ENCODE measurements around the gene NFX1. TPM values are rescaled to one million over a fixed set of nuclear protein-coding genes. Genes with fewer than 3 reads are reported as not detected.

The NFX1 gene
- total and polyA plus RNA-seq, 10 of the 15 experiments (the other 5 are each of a cell fraction or from before 2014, with no cell fraction given) = 11.9 to 45.1 (median 36.1) TPM

DNA sequence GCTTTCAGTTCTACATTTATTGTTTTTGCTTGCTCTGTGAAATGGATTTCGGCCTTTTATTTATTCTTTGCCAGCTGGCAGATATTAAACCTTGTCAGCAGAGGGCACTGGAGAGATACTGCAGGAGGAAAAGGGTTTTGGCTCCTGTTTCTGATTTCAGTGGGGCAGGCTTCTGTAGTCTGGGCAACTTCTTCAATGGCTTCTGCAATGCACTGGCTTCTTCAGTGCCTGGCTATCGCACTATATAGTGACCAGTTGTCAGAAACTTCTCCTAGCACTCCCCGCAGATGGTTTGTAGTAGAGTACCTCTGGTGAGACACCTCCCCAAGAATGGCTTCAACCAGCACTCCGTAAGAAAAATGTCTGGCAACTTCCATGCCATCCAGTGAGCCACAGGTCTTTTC lies 3.2 kb upstream of the NFX1 start (continued):
- no peak for TF ChIP-seq SPI1 (IDR thresholded peaks at IDR 0.05; ENCODE audit: borderline replicate concordance, insufficient read depth, low read depth, low read length)

DNA sequence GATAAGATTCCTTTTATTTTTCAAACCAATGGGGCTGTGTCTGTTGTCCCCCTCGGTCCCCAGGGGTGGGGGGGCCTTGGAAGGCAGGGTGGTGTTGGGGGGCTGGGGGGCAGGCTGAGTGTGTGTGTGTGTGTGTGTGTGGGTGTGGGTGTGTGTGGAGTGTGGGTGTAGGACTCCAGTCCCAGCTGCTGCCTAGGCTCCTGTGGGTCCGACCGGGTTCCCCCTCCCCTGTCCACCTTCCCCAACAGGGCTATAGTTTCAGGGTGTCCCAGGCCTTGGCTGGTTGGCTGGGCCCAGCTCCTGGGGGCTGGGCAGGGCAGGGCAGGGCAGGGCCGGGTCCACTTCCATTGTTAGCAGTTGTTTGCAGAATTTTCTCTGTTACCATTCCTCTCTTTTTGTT lies 2.1 kb upstream of the NFX1 start:
- WGBS (ENCODE audit: insufficient coverage, insufficient replicate concordance, low lambda C conversion rate, missing lambda C conversion rate) = 81% methylated on average over 4 of the region's 4 CpGs
- TF ChIP-seq, protein P1, sequence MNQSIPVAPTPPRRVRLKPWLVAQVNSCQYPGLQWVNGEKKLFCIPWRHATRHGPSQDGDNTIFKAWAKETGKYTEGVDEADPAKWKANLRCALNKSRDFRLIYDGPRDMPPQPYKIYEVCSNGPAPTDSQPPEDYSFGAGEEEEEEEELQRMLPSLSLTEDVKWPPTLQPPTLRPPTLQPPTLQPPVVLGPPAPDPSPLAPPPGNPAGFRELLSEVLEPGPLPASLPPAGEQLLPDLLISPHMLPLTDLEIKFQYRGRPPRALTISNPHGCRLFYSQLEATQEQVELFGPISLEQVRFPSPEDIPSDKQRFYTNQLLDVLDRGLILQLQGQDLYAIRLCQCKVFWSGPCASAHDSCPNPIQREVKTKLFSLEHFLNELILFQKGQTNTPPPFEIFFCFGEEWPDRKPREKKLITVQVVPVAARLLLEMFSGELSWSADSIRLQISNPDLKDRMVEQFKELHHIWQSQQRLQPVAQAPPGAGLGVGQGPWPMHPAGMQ (IDR thresholded peaks at IDR 0.05; ENCODE audit: borderline replicate concordance) = no peak
- TF ChIP-seq HDGF (IDR thresholded peaks at IDR 0.05) (no peak), NFYB (IDR thresholded peaks at IDR 0.05; ENCODE audit: insufficient read depth, low read depth, low read length) (no peak), ZNF217 (IDR thresholded peaks at IDR 0.05) (no peak), CREB1 (IDR thresholded peaks at IDR 0.05; ENCODE audit: low read depth) (no peak)
- TF ChIP-seq, protein P2, sequence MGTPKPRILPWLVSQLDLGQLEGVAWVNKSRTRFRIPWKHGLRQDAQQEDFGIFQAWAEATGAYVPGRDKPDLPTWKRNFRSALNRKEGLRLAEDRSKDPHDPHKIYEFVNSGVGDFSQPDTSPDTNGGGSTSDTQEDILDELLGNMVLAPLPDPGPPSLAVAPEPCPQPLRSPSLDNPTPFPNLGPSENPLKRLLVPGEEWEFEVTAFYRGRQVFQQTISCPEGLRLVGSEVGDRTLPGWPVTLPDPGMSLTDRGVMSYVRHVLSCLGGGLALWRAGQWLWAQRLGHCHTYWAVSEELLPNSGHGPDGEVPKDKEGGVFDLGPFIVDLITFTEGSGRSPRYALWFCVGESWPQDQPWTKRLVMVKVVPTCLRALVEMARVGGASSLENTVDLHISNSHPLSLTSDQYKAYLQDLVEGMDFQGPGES (IDR thresholded peaks at IDR 0.05) = no peak
- TF ChIP-seq, protein P3, sequence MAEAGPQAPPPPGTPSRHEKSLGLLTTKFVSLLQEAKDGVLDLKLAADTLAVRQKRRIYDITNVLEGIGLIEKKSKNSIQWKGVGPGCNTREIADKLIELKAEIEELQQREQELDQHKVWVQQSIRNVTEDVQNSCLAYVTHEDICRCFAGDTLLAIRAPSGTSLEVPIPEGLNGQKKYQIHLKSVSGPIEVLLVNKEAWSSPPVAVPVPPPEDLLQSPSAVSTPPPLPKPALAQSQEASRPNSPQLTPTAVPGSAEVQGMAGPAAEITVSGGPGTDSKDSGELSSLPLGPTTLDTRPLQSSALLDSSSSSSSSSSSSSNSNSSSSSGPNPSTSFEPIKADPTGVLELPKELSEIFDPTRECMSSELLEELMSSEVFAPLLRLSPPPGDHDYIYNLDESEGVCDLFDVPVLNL (IDR thresholded peaks at IDR 0.05; ENCODE audit: low read depth, low read length) = no peak
- no peak overlapping the region for H3K4me3 ChIP-seq
- in situ Hi-C loops (cut with MboI) (no loop called here), intact Hi-C loops (cut with micrococcal nuclease; ENCODE audit: unreplicated experiment) (loop anchor here (10.0 kb wide), 1 partner anchor 167 kb away; no protein-coding TSS in a partner anchor)
- RAD21 ChIA-PET (ENCODE audit: unreplicated experiment) = interaction anchor here (0.9 to 1.8 kb wide), 3 partner anchors 9 to 179 kb away, joined by 4 to 13 read pairs (median 6); partner anchors contain the start of gene AQP3
- CTCF ChIA-PET = interaction anchor here (1.1 to 3.5 kb wide), 11 partner anchors 9 to 185 kb away, joined by 3 to 32 read pairs (median 7); partner anchors contain the start of gene NOL6
- SMC1A ChIA-PET (ENCODE audit: uncharacterized antibody, unreplicated experiment) = interaction anchor here (0.7 to 1.8 kb wide), 5 partner anchors 9 to 128 kb away, joined by 3 to 19 read pairs (median 5); no protein-coding TSS in a partner anchor
- no peak for DNase-seq (ENCODE audit: low read depth, low spot score)
- H3K4me1 ChIP-seq (ENCODE audit: control insufficient read depth, insufficient read depth, low read length) = peaks cover 5% of the 10 kb centered on the region
- no TSS peak for BruUV-seq (replicated peaks)
- H4K20me1 ChIP-seq (ENCODE audit: control insufficient read depth, insufficient read depth) = no peaks in the 10 kb centered on the region
- no peak overlapping the region for H2AFZ ChIP-seq (ENCODE audit: control insufficient read depth, low read depth, low read length)
- ATAC-seq = no peak
- no peak for FAIRE-seq
- peaks cover 30% of the 10 kb centered on the region for H3K79me2 ChIP-seq (ENCODE audit: control insufficient read depth, insufficient read depth, low read length)
- no peak overlapping the region for H3K27ac ChIP-seq (ENCODE audit: control insufficient read depth, insufficient read depth)
- peaks cover 0 to 5% of the 10 kb centered on the region in 2 experiments; a peak in 1 of 4 replicates for H3K36me3 ChIP-seq (ENCODE audit: control insufficient read depth in 2 of 2, insufficient read depth in 2 of 2, low read length in 1 of 2)
- POLR2A ChIA-PET = interaction anchor here (0.6 kb wide), 1 partner anchor 251 kb away, joined by 3 read pairs; no protein-coding TSS in a partner anchor
- H3K27me3 ChIP-seq (replicated peaks in 1 of 2; ENCODE audit: control insufficient read depth in 2 of 2, insufficient read depth in 2 of 2, low read length in 1 of 2) = no peaks in the 10 kb centered on the region
- H3K9ac ChIP-seq (ENCODE audit: control insufficient read depth, insufficient read depth, low read length) = no peak overlapping the region
- no peaks in the 10 kb centered on the region for H3K9me3 ChIP-seq (replicated peaks; ENCODE audit: control insufficient read depth, insufficient read depth, low read length)
- no peak overlapping the region for H3K4me2 ChIP-seq (ENCODE audit: control insufficient read depth, insufficient read depth)

Data from GM12878 (cell line).